ENCODE data around the gene MKNK1.

Gene MKNK1

DNA sequence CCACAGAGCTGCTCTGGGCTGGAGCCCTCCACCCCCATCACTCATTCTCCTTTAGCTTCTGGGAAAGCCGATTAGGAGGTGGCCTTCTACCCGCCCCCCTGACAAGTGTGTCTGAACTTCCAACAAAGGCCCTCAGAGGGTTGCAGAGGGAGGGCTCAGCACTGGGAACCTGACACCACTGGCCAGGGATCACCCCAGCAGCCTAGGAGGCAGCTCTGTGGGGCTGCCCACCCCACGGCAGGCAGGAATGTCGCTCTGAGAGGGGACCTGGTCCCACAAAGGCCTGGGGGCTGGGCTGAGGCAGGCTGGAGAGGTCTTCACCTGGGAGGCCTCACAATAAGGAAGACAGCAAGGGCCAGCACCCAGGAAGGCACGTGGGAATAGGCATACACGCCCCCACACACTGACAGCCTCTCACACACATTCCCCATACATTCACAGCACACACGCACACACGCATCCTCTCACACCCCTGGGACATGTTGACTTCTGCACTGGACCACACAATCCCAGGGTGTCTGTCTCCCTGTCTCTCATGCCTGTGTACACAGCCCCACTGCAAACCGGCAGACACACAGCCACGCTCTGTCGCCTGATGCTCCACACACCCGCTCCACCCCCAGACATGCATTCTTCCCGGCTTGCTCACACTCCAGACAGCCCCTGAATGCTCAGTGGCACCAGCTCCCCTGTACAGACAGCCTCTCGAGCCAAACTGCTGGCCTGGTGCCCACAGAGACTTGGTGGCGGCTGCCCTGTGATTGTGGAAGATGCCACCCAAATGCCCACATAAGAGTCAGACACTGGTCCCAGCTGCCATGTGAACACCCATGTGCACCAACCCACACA lies 83.8 kb downstream of the MKNK1 start:
- DNase-seq, result no peak

DNA sequence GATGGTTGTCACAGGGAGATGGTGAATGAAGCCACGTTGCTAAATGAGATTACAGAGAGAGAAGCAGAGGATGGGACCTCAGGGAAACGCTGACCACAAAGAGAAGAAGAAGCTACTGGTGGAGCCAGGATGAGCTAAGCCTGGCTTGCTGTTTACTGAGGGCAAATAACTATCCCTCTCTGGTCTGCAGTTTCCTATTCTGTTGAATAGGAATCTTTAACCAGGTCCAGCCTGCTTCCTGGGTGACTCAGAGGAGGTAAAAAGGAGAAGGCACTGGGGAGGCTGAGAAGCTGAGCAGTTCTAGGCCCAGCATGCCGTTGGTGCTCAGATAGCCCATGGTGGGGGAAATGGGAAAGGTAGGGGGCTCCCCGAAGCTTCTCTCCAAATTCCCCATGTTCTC lies 84.9 kb downstream of the MKNK1 start:
- DNase-seq, result no peak

DNA sequence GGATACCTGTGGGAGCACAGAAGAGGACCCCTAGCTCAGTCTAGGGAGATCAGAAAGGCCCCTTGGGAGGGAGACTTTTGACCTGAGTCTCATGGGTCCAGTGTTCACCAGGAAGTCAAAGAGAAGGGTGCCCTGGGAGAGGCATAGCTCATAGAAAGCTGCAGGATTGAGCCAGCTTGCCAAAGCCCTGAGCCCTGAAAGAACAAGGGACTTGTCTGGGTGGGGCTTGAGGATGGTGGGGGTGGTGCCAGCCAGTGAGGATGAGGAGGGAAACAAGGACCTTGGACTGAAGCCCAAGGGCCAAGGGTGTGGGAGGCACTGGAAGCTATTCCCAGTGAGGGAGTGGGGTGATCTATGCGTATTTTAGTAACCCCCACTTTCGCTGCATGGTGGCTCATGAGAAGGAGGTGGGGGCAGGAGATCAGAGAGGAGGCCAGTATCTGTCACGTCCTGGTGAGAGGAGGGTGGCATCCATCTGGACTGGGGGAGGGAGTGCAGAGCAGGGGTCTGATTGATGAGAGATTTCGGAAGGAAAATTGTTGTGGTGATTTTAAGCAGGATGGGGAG lies 86.1 kb downstream of the MKNK1 start:
- DNase-seq, result no peak

DNA sequence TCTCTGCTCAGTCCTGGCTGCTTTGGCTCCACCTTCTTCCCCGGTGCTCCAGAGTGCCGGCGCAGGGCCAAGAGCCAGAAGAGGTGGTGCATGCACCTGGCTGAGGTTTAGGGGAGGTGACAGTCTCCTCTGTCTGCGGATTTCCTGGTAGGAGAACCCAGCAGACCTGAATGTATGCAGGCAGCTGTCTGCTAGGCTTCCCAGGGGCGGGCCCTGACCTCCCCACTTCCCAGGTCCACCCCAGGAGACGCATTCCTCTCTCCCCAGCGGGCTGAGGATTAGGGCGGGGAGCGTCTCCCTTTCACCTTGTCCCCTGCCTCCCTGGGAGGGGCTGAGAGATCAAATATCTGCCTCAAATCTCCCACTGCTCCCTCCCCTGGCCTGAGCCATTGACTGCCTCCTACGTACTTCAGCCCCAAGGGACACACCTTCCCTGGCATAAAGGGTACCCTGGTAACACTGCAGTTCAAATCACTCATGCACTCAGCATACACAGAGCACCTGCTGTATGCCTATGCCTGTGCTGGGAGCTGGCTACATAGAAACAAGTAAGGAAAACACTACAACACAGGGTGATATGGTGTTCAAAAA lies 87.0 kb downstream of the MKNK1 start:
- no peak for DNase-seq

DNA sequence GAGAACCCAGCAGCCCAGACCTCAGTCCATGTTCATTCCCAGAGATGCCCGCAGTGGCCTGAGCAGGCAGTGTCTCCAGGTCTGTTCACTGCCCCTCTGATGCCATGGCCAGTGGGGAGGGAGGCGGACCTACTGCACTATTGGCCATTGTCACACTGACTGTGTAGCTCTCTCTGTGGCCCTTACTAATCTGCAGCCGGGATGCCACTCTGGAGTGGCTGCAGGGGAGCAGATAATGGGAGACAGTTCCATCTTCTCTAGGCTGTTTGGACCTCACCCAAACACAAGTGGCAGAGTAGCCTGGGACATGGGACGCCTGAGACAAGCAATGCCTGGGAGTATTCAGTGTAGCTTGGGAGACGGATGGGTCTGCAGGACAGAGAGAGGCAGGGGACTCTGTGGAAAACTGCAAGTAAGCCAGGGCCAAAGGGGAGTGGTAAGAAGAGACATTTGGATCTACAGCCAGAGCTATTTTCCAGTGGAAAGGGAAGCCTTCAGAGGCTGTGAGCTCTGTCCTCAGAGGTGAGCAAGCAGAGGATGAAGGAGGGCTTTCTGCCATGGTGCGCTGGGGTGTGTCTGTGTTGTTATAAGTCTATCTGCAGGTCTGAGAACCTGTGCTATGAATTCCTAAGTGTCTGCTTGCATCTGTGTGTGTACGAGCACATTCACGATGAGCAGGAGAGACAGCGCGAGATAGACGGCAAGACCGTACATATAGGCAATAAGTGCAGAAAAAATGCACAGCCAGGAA lies 87.7 kb downstream of the MKNK1 start:
- no peak for DNase-seq

DNA sequence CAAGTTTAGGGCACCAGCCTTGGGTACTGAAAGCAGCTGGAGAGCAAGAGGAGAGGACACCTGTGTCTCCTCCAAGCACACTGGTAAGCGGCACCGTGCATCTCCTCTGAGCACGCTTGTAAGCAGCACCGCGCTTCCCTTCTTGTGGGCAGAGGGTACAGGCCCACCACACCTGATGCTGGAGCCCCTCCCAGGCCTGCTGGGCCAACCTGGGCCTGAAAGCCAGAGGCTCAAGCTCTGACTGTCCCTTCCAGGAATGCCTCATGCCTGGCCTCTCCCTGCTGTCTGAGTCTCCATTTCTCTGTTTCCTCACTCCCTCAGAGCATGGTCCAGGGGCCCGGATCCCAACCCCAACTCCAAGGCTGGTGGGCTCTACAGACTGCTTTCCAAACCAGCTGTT lies 88.5 kb downstream of the MKNK1 start:
- DNase-seq, result no peak

DNA sequence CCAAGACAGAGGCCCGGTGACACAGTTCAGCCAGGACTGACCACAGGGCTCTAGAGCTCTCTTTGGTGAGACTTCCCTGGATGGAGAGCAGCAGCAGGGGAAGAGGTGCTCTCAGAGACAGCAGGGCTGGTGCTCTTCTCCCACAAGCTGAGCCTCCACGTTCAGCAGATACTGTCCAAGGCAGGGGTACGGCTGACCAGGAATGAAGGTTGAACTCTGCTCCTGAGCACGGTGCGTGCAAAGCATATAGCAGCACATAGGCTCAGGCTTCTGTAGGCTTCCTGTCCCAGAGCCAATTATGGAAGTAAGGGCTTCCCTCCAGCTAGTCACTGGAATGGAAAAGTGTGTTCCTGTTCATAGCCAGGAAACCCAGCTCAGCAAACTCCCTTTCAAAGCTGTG lies 90.5 kb downstream of the MKNK1 start:
- DNase-seq, result no peak

DNA sequence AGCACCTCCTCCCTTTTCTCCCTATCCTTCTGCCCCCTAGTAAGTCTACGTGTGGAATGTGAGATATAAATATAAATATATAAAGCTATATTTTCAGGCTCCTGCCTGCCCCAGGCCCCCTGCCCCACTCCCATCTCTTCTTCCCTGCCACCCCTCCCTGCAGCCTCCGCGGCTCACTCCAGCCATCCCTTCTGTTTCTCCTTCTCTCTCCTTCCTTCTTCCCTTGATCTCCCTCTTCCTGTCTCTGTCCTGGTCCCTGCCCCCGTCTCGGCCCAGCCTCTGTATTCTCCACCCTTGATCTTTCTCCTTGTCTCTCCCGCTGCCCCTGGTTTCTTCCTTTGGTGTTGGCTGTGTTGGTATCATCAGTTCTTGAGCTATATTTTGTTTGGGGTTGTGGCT lies 91.3 kb downstream of the MKNK1 start:
- DNase-seq, result no peak

DNA sequence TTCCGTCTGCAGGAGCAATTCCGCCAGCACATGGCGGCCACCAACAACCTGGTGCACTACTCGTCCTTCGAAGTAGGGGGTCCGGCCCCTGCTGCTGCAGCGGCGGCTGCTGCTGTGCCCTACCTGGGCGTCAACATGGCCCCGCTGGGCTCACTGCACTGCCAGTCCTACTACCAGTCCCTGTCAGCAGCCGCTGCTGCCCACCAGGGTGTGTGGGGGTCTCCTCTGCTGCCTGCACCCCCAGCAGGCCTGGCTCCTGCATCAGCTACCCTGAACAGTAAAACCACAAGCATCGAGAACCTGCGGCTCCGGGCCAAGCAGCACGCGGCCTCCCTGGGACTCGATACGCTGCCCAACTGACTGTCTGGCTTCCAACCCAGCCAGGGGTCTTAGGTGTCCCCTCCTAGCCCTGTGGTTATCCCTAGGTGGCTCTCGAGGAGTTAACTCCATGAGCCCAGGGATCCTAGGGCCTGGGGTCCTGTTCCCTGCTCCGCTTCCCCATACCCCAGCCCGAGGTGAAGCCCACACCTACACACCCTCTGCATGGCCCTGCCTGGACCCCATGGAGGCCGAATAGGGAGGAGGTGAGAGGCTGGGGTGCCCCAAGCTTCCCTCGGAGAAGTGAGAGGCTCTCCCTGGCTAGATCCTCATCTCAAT lies 91.8 kb downstream of the MKNK1 start:
- DNase-seq, result no peak

DNA sequence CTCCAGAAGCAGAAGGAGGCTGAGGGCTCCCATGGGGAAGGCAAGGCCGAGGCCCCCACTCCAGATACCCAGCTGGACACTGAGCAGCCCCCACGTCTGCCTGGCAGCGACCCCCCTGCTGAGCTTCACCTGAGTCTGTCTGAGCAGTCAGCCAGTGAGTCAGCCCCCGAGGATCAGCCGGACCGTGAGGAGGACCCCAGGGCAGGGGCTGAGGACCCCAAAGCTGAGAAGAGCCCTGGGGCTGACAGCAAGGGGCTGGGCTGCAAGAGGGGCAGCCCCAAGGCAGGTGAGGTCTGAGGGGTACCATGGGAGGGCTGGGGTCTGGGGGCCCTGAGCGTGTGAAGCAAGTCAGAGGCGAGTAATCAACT lies 93.1 kb downstream of the MKNK1 start:
- no peak for DNase-seq

DNA sequence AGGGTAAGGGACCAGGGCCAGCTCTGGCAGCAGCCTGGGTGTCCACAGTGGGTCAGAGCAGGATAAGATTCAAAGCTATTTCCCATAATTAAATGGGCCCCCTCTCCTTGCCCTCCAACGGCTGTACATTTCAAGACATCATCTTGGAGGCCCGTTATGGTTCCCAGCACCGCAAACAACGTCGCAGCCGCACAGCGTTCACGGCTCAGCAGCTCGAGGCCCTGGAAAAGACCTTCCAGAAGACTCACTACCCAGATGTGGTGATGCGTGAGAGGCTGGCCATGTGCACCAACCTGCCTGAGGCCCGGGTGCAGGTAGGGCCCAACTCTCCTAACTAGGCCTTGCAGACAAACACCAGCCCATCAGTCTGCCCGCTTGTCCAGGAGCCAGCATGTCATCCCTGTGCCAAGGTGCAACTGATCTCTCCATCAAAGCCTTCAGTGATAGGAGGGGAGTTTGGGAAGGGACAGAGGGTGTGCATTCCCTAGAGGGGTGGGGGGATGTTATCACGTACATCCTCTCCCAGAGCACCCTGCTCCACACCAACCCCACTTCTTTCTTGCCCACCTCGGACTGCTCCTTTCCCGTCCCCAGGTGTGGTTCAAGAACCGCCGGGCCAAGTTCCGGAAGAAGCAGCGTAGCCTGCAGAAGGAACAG lies 93.6 kb downstream of the MKNK1 start:
- no peak for DNase-seq

DNA sequence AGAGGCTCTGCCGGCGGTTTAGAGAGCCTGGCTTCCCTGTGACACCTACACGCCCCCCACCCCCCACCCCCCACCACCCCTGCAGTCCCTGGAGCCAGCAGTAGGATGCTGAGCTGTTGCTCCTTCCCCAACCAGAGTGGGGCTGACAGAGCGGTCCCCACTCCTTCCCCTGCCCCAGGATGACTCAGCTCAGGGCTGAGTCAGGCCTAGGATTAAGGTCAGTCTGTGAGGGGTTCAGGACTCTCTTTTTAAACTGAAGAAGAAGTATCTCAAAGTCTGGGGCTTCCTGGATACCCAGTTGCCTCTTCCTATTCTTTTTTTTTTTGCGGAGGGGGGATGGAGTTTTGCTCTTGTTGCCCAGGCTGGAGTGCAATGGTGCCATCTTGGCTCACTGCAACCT lies 95.3 kb downstream of the MKNK1 start:
- no peak for DNase-seq

All from AML-193 (cell line).